SK-N-SH treated with all-trans-retinoic acid at 6 μM for 48 hours (cell line): Measurements from ENCODE around the gene PPP2R3C.
"Not testable (repeated sequence)": the region's sequence is repeated elsewhere in the genome, so short reads cannot be mapped to it uniquely, and the experiment has no call there.

Source experiments
- ATAC-seq: fragments of 200-7000 bp; cut with Tn5 transposase; 3 replicates; pipeline ENCODE4 v1.9.1; 2020; ENCODE audit warnings: mild to moderate bottlenecking, moderate library complexity
- ARNTL ChIP-seq: fragments of 450-650 bp; formaldehyde crosslinking; IDR thresholded peaks from 2 replicates; pipeline ENCODE4 v1.5.0; 2020; ENCODE audit warnings: low read depth, mild to moderate bottlenecking, moderate library complexity, borderline replicate concordance
- BACH2 ChIP-seq: fragments of 250-450 bp; sonication (Bioruptor Pico); IDR thresholded peaks from 2 replicates; pipeline ENCODE4 v1.9.0; 2021; ENCODE audit warnings: mild to moderate bottlenecking, borderline replicate concordance
- CREB5 ChIP-seq: fragments of 250-450 bp; sonication (Bioruptor Pico); IDR thresholded peaks from 2 replicates; pipeline ENCODE4 v1.5.1; 2020; ENCODE audit warnings: low read depth, mild to moderate bottlenecking, moderate library complexity
- CSDC2 ChIP-seq: fragments of 250-450 bp; sonication (Bioruptor Pico); IDR thresholded peaks from 2 replicates; pipeline ENCODE4 v1.5.0; 2020; ENCODE audit warnings: mild to moderate bottlenecking, moderate library complexity
- ESRRG ChIP-seq: fragments of 250-450 bp; sonication (Bioruptor Pico); IDR thresholded peaks from 2 replicates; pipeline ENCODE4 v1.6.1; 2021; ENCODE audit warnings: mild to moderate bottlenecking
- ISL1 ChIP-seq: fragments of 250-450 bp; sonication (Bioruptor Pico); IDR thresholded peaks from 2 replicates; pipeline ENCODE4 v2.1.2; 2022; ENCODE audit warnings: mild to moderate bottlenecking, moderate library complexity
- OSR1 ChIP-seq: fragments of 250-450 bp; sonication (Bioruptor Pico); IDR thresholded peaks from 2 replicates; pipeline ENCODE4 v1.8.0; 2022; ENCODE audit warnings: moderate library complexity, mild to moderate bottlenecking, inconsistent platforms
- POU6F1 ChIP-seq: fragments of 250-450 bp; sonication (Bioruptor Pico); IDR thresholded peaks from 2 replicates; pipeline ENCODE4 v1.8.0; 2021; ENCODE audit warnings: low read depth, mild to moderate bottlenecking, moderate library complexity, borderline replicate concordance
- PPARA ChIP-seq: fragments of 250-450 bp; sonication (Bioruptor Pico); IDR thresholded peaks from 2 replicates; pipeline ENCODE4 v1.5.0; 2020; ENCODE audit warnings: mild to moderate bottlenecking, borderline replicate concordance
- RARB ChIP-seq: fragments of 250-450 bp; sonication (Bioruptor Pico); IDR thresholded peaks from 2 replicates; pipeline ENCODE4 v1.8.0; 2021; ENCODE audit warnings: mild to moderate bottlenecking, moderate library complexity
- TCF4 ChIP-seq: fragments of 250-450 bp; sonication (Bioruptor Pico); IDR thresholded peaks from 2 replicates; pipeline ENCODE4 v1.8.0; 2021; ENCODE audit warnings: mild to moderate bottlenecking, moderate library complexity, borderline replicate concordance
- TOX ChIP-seq: fragments of 250-450 bp; sonication (Bioruptor Pico); IDR thresholded peaks from 2 replicates; pipeline ENCODE4 v1.8.0; 2021; ENCODE audit warnings: mild to moderate bottlenecking, moderate library complexity, borderline replicate concordance
- TSHZ2 ChIP-seq: fragments of 250-450 bp; sonication (Bioruptor Pico); IDR thresholded peaks from 2 replicates; pipeline ENCODE4 v1.5.0; 2020; ENCODE audit warnings: mild to moderate bottlenecking, moderate library complexity
- ZC3H10 ChIP-seq: fragments of 250-450 bp; sonication (Bioruptor Pico); IDR thresholded peaks from 2 replicates; pipeline ENCODE4 v1.5.1; 2021; ENCODE audit warnings: mild to moderate bottlenecking, moderate library complexity
- ZFP3 ChIP-seq: fragments of 250-450 bp; sonication (Bioruptor Pico); IDR thresholded peaks from 2 replicates; pipeline ENCODE4 v1.5.0; 2020; ENCODE audit warnings: mild to moderate bottlenecking, moderate library complexity
- ZFP30 ChIP-seq: fragments of 450-650 bp; formaldehyde crosslinking; IDR thresholded peaks from 2 replicates; pipeline ENCODE4 v1.5.0; 2022; ENCODE audit warnings: mild to moderate bottlenecking, moderate library complexity
- ZNF565 ChIP-seq: fragments of 450-650 bp; formaldehyde crosslinking; conservative IDR thresholded peaks from 2 replicates; pipeline ENCODE4 v1.5.0; 2020; ENCODE audit warnings: low read depth, mild to moderate bottlenecking, moderate library complexity
- ZNF70 ChIP-seq: fragments of 450-650 bp; formaldehyde crosslinking; IDR thresholded peaks from 2 replicates; pipeline ENCODE4 v1.5.0; 2020; ENCODE audit warnings: mild to moderate bottlenecking, moderate library complexity
- TF ChIP-seq, protein P1 (sequence below): fragments of 250-450 bp; sonication (Bioruptor Pico); IDR thresholded peaks from 2 replicates; pipeline ENCODE4 v1.8.0; 2020; ENCODE audit warnings: mild to moderate bottlenecking, moderate library complexity, borderline replicate concordance
- TF ChIP-seq, protein P2 (sequence below): fragments of 250-450 bp; sonication (Bioruptor Pico); IDR thresholded peaks from 2 replicates; pipeline ENCODE4 v1.5.1; 2021; ENCODE audit warnings: mild to moderate bottlenecking, moderate library complexity

Gene PPP2R3C

DNA sequence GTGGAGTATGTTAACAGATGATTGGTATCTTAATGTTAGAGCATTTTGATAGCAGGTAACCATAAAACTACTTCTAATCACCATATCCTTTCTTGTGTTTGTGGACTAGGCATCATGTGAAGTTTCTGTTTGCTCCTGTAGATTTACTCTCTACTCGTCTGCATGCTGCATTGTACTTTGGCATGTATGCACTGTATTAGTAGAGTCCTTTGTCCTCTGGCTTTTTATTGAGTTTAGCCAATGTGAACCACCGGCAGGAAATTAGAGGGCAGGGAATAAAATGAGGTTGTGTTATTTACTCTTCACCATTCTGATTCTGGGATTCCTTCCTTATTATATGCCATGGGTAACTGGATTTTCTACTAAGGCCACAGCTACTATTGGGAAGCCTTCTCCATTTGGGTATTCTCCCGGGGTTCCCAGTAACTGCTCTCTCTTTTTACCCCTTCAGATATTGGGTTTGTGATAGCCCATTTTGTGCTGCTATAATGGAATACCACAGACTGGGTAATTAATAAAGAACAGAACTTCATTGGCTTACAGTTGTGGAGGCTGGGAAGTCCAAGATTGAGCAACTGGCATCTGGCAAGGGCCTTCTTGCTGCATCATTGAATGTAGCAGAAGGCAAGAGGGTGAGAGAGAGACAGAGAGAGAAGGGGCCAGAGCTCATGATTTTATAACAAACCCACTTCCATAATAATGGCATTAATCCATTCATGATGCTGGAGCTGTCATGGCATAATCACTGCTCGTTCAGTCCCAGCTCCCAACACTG lies 53.4 kb downstream of the PPP2R3C start:
- TF ChIP-seq CREB5 (CRISPR knock-in tag) (no peak), ZFP3 (CRISPR knock-in tag) (no peak)
- no peak for ATAC-seq

DNA sequence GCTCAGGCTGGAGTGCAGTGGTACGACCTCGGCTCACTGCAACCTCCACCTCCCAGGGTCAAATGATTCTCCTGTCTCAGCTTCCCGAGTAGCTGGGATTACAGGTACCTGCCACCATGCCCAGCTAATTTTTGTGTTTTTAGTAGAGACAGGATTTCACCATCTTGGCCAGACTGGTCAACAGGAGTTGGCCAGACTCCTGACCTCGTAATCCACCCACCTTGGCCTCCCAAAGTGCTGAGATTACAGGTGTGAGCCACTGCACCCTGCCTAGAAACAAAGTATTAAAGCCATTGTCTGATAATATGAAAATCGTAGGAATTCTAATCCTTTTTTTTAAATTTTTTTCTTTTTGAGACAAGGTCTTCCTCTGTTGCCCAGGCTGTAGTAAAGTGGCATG lies 56.1 kb downstream of the PPP2R3C start:
- ATAC-seq, result not testable (repeated sequence)

DNA sequence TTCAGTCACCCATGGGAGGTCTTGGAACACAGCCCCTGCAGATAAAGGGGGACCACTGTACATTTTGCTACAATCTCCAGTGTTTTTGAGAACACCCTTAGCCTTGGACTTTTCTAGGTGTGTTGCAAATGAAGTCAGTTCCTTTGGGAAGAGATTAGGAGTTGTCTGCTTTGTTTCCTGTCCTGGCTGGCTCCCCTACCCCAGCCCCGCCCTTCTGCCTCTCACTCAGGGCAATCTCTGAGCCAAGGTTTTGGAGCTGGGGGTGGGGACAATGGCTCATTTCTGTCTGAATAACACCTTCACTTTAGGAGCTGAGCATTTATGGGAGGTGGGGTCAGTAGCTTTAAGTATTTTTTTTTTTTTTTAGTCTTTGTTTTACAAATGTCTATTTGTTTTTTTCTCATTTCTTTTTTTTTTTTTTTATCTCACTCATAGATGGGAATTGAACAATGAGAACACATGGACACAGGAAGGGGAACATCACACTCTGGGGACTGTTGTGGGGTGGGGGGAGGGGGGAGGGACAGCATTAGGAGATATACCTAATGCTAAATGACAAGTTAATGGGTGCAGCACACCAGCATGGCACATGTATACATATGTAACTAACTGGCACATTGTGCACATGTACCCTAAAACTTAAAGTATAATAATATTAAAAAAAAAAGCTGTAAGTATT lies 60.5 kb downstream of the PPP2R3C start:
- ATAC-seq, result not testable (repeated sequence)

- ATAC-seq, result no peak
Measured at GRCh38 chr14:35052637-35053036, 69.2 kb downstream of the PPP2R3C start.

More at GRCh38 chr14:35052637-35053036, 69.2 kb downstream of the PPP2R3C start:
- TF ChIP-seq RARB (CRISPR knock-in tag), result no peak
- TF ChIP-seq ZNF70 (CRISPR knock-in tag), result no peak
- no peak for TF ChIP-seq TOX (CRISPR knock-in tag)
- no peak for TF ChIP-seq TCF4
- no peak for TF ChIP-seq OSR1 (CRISPR knock-in tag)
- TF ChIP-seq ARNTL (CRISPR knock-in tag), result no peak
- no peak for TF ChIP-seq BACH2 (CRISPR knock-in tag)
- TF ChIP-seq PPARA (CRISPR knock-in tag), result no peak
- no peak for TF ChIP-seq POU6F1 (CRISPR knock-in tag)
- TF ChIP-seq ZC3H10, result no peak
- TF ChIP-seq ISL1 (CRISPR knock-in tag), result no peak
- TF ChIP-seq ESRRG (CRISPR knock-in tag), result no peak
- TF ChIP-seq, protein P1, sequence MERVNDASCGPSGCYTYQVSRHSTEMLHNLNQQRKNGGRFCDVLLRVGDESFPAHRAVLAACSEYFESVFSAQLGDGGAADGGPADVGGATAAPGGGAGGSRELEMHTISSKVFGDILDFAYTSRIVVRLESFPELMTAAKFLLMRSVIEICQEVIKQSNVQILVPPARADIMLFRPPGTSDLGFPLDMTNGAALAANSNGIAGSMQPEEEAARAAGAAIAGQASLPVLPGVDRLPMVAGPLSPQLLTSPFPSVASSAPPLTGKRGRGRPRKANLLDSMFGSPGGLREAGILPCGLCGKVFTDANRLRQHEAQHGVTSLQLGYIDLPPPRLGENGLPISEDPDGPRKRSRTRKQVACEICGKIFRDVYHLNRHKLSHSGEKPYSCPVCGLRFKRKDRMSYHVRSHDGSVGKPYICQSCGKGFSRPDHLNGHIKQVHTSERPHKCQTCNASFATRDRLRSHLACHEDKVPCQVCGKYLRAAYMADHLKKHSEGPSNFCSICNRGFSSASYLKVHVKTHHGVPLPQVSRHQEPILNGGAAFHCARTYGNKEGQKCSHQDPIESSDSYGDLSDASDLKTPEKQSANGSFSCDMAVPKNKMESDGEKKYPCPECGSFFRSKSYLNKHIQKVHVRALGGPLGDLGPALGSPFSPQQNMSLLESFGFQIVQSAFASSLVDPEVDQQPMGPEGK (CRISPR knock-in tag), result no peak
- TF ChIP-seq, protein P2, sequence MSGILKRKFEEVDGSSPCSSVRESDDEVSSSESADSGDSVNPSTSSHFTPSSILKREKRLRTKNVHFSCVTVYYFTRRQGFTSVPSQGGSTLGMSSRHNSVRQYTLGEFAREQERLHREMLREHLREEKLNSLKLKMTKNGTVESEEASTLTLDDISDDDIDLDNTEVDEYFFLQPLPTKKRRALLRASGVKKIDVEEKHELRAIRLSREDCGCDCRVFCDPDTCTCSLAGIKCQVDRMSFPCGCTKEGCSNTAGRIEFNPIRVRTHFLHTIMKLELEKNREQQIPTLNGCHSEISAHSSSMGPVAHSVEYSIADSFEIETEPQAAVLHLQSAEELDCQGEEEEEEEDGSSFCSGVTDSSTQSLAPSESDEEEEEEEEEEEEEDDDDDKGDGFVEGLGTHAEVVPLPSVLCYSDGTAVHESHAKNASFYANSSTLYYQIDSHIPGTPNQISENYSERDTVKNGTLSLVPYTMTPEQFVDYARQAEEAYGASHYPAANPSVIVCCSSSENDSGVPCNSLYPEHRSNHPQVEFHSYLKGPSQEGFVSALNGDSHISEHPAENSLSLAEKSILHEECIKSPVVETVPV (CRISPR knock-in tag), result no peak
- TF ChIP-seq ZFP30, result no peak
- TF ChIP-seq TSHZ2 (CRISPR knock-in tag), result no peak
- no peak for TF ChIP-seq CREB5 (CRISPR knock-in tag)
- no peak for TF ChIP-seq ZFP3 (CRISPR knock-in tag)
- TF ChIP-seq CSDC2, result no peak
- no peak for TF ChIP-seq ZNF565
